Muscle layer of duodenum (tissue), 2 donors: Measurements from ENCODE around the gene ISLR.

Experiments
- H3K27ac ChIP-seq: one replicate; pipeline ENCODE4 v1.7.0; 2013; ENCODE audit warnings: mild to moderate bottlenecking, low read length
- H3K27me3 ChIP-seq: one replicate; pipeline ENCODE4 v1.7.0; 2013; ENCODE audit warnings: low read depth, mild to moderate bottlenecking, control low read depth, low read length
- H3K36me3 ChIP-seq, 2 donors: one replicate each; pipeline ENCODE4 v1.7.0; 2013; ENCODE audit warnings: low read length in 2 of 2, control low read depth in 1 of 2, mild to moderate bottlenecking in 1 of 2; ENCODE audit not compliant: insufficient read depth in 2 of 2, control insufficient read depth in 1 of 2
- H3K4me1 ChIP-seq, 2 donors: one replicate each; pipeline ENCODE4 v1.7.0; 2013; ENCODE audit warnings: low read length in 2 of 2, mild to moderate bottlenecking in 2 of 2, control low read depth in 1 of 2, moderate library complexity in 1 of 2; ENCODE audit not compliant: insufficient read depth in 2 of 2, control insufficient read depth in 1 of 2
- H3K4me3 ChIP-seq, 2 donors: one replicate each; pipeline ENCODE4 v1.7.0; 2013; ENCODE audit warnings: low read length in 2 of 2, low read depth in 1 of 2, mild to moderate bottlenecking in 1 of 2
- H3K9me3 ChIP-seq, 2 donors: one replicate each; pipeline ENCODE4 v1.7.0; 2013; ENCODE audit warnings: low read length in 2 of 2, control low read depth in 1 of 2, mild to moderate bottlenecking in 1 of 2; ENCODE audit not compliant: control insufficient read depth in 1 of 2
- donor health status: healthy.

Gene ISLR

GRCh38 chr15:74173380-74174218 lies at the start of gene ISLR:
Gene ISLR, plus strand, starts transcription at chr15:74173710. Its CDS starts 1,149 bp downstream, at chr15:74174859.
- peaks cover 7 to 67% of the 10 kb centered on the region in 2 donors for H3K4me1 ChIP-seq
- H3K9me3 ChIP-seq, result no peaks in the 10 kb centered on the region
- no peaks in the 10 kb centered on the region for H3K36me3 ChIP-seq
- H3K27me3 ChIP-seq, result no peaks in the 10 kb centered on the region
- H3K4me3 ChIP-seq, result peak within 1 kb of the TSS; percentile 30 to 66
- H3K27ac ChIP-seq, result peak within 1 kb of the TSS; percentile 41

- H3K27me3 ChIP-seq, result peaks cover 32% of the 10 kb centered on the region
Observed at GRCh38 chr15:74124196-74124595, 49.3 kb upstream of the ISLR start.

GRCh38 chr15:74124759-74125158 lies 48.8 kb upstream of the ISLR start:
- no peaks in the 10 kb centered on the region for H3K9me3 ChIP-seq
- H3K27ac ChIP-seq, result no peak overlapping the region
- peaks cover 0 to 23% of the 10 kb centered on the region in 2 donors for H3K4me1 ChIP-seq
- H3K4me3 ChIP-seq, result no peak overlapping the region
- H3K27me3 ChIP-seq, result peaks cover 37% of the 10 kb centered on the region
- no peaks in the 10 kb centered on the region for H3K36me3 ChIP-seq

More at GRCh38 chr15:74124196-74124595, 49.3 kb upstream of the ISLR start:
- Histone ChIP-seq H3K9me3 (no peaks in the 10 kb centered on the region), H3K4me1 (peaks cover 0 to 19% of the 10 kb centered on the region in 2 donors), H3K4me3 (no peak overlapping the region), H3K36me3 (no peaks in the 10 kb centered on the region), H3K27ac (no peak overlapping the region)

GRCh38 chr15:74127255-74127953 lies 46.1 kb upstream of the ISLR start:
- Histone ChIP-seq H3K27me3 (peaks cover 52% of the 10 kb centered on the region), H3K36me3 (no peaks in the 10 kb centered on the region), H3K4me1 (peaks cover 0 to 32% of the 10 kb centered on the region in 2 donors), H3K4me3 (peak overlapping the region in 1 of 2 donors; percentile 61), H3K9me3 (no peaks in the 10 kb centered on the region), H3K27ac (no peak overlapping the region)

GRCh38 chr15:74127954-74128784 lies 45.3 kb upstream of the ISLR start:
- H3K4me1 ChIP-seq, result peaks cover 0 to 36% of the 10 kb centered on the region in 2 donors
- H3K27me3 ChIP-seq, result peaks cover 57% of the 10 kb centered on the region
- no peaks in the 10 kb centered on the region for H3K9me3 ChIP-seq
- peak overlapping the region in 1 of 2 donors; percentile 61 for H3K4me3 ChIP-seq
- no peaks in the 10 kb centered on the region for H3K36me3 ChIP-seq
- H3K27ac ChIP-seq, result no peak overlapping the region

- Histone ChIP-seq H3K27me3 (peaks cover 58% of the 10 kb centered on the region), H3K4me3 (peak overlapping the region in 1 of 2 donors; percentile 29), H3K4me1 (peaks cover 0 to 41% of the 10 kb centered on the region in 2 donors), H3K27ac (no peak overlapping the region), H3K36me3 (no peaks in the 10 kb centered on the region), H3K9me3 (no peaks in the 10 kb centered on the region)
Observed at GRCh38 chr15:74128785-74129585, 44.5 kb upstream of the ISLR start.

- H3K4me1 ChIP-seq, result peaks cover 0 to 48% of the 10 kb centered on the region in 2 donors
- H3K4me3 ChIP-seq, result peak overlapping the region in 1 of 2 donors; percentile 29
- no peaks in the 10 kb centered on the region for H3K9me3 ChIP-seq
- no peaks in the 10 kb centered on the region for H3K36me3 ChIP-seq
- H3K27ac ChIP-seq, result no peak overlapping the region
- H3K27me3 ChIP-seq, result peaks cover 58% of the 10 kb centered on the region
Observed at GRCh38 chr15:74129586-74130154, 43.8 kb upstream of the ISLR start.

- peak within 1 kb of the TSS in 1 of 2 donors; percentile 29 for H3K4me3 ChIP-seq
- H3K27ac ChIP-seq, result no peak within 1 kb of the TSS
- H3K27me3 ChIP-seq, result peaks cover 59% of the 10 kb centered on the region
- no peaks in the 10 kb centered on the region for H3K9me3 ChIP-seq
- no peaks in the 10 kb centered on the region for H3K36me3 ChIP-seq
- H3K4me1 ChIP-seq, result peaks cover 0 to 54% of the 10 kb centered on the region in 2 donors
Observed at GRCh38 chr15:74130155-74130848, 43.2 kb upstream of the ISLR start, which contains the start of gene ISLR2. Gene ISLR2, plus strand, starts transcription at chr15:74130586. Its CDS starts 2,169 bp downstream, at chr15:74132755.

GRCh38 chr15:74130849-74131627 lies 42.5 kb upstream of the ISLR start:
- H3K4me1 ChIP-seq, result peaks cover 0 to 59% of the 10 kb centered on the region in 2 donors
- no peak overlapping the region for H3K4me3 ChIP-seq
- no peaks in the 10 kb centered on the region for H3K36me3 ChIP-seq
- H3K27ac ChIP-seq, result no peak overlapping the region
- H3K27me3 ChIP-seq, result peaks cover 61% of the 10 kb centered on the region
- no peaks in the 10 kb centered on the region for H3K9me3 ChIP-seq
